Esophagus (tissue), 2 donors: ENCODE measurements around the gene TEX44. TPM values are rescaled to one million over a fixed set of nuclear protein-coding genes. Genes with fewer than 3 reads are reported as not detected.

Experiments used
- H3K27ac ChIP-seq, 2 donors: one replicate each; pipeline ENCODE4 v1.5.1; 2013; ENCODE audit warnings: low read depth in 2 of 2, mild to moderate bottlenecking in 2 of 2, inconsistent platforms in 1 of 2, low read length in 1 of 2, moderate library complexity in 1 of 2
- H3K27me3 ChIP-seq, 2 donors: one replicate each; pipeline ENCODE4 v1.6.1; 2013; ENCODE audit warnings: low read length in 2 of 2, control low read depth in 1 of 2, mild to moderate bottlenecking in 1 of 2; ENCODE audit not compliant: insufficient read depth in 2 of 2, control insufficient read depth in 1 of 2
- H3K36me3 ChIP-seq, 2 donors: one replicate each; pipeline ENCODE4 v1.6.1; 2013; ENCODE audit warnings: low read length in 1 of 2; ENCODE audit not compliant: control insufficient read depth in 2 of 2, insufficient read depth in 2 of 2
- H3K4me1 ChIP-seq, 2 donors: one replicate each; pipeline ENCODE4 v1.6.1; 2013; ENCODE audit warnings: low read length in 1 of 2; ENCODE audit not compliant: control insufficient read depth in 2 of 2, insufficient read depth in 2 of 2
- H3K4me3 ChIP-seq, 2 donors: one replicate each; pipeline ENCODE4 v1.5.1; 2013; ENCODE audit warnings: low read length in 2 of 2, mild to moderate bottlenecking in 2 of 2, low read depth in 1 of 2, moderate library complexity in 1 of 2
- H3K9me3 ChIP-seq, 2 donors: one replicate each; pipeline ENCODE4 v1.6.1; 2013; ENCODE audit warnings: mild to moderate bottlenecking in 2 of 2, low read depth in 1 of 2, low read length in 1 of 2, moderate library complexity in 1 of 2; ENCODE audit not compliant: control insufficient read depth in 2 of 2, insufficient read depth in 1 of 2
- whole genome bisulfite sequencing, 2 donors: extraction: QIAGEN DNeasy Blood & Tissue Kit; methylation state at CpG; one replicate each; pipeline ENCODE4 v1.1.7; 2013; 5-methylcytosine and 5-hydroxymethylcytosine counted together
- polyA plus RNA-seq, 2 donors: library from polyadenylated mRNA; stranded (reverse); fragments of 200-250 nt; gene quantifications; one replicate each; pipeline ENCODE4 v1.2.3, GENCODE V29; 2013
- donor health status: healthy with polysubstance abuse.
- donor health status: Bipolar disorder and iron deficiency.

Gene TEX44
- polyA plus RNA-seq, 2 donors, result not detected

DNA sequence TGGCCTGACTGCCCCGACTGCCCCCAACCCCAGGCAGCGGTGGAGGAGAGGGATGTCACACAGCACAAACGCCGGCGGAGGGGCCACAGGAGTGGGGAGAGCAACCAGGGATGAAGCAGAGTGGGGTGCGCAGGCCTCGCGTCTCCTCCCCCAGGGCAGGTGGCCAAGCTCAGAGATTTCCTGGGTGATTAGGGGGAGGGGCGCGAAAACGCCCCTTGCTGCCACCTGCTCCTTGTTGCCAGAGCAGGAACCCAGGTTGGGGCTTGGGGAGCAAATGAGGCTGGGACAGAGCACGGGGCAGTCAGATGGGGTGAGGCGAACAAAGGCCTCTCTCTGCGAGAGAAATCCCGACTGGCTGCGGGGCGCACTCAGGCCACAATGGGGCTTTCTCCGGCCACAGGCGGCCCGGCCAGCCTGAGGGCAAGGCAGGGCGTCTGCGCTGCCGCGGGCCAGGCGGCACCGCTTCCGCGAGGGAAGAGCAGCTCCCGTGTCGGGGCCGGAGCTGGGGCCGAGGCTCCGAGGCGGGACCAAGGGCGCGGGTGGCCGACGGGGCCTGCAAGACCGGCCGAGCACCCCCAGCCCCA, 11.5 kb downstream of the TEX44 start:
- WGBS, 2 donors, result 10 to 12% methylated on average over 26 to 40 of the region's 40 CpGs
- Histone ChIP-seq H3K4me1 (peaks cover 2 to 18% of the 10 kb centered on the region in 2 donors), H3K9me3 (no peaks in the 10 kb centered on the region), H3K27ac (peak overlapping the region; percentile 89 to 97), H3K4me3 (peak overlapping the region; percentile 31 to 45), H3K27me3 (no peaks in the 10 kb centered on the region), H3K36me3 (no peaks in the 10 kb centered on the region)

DNA sequence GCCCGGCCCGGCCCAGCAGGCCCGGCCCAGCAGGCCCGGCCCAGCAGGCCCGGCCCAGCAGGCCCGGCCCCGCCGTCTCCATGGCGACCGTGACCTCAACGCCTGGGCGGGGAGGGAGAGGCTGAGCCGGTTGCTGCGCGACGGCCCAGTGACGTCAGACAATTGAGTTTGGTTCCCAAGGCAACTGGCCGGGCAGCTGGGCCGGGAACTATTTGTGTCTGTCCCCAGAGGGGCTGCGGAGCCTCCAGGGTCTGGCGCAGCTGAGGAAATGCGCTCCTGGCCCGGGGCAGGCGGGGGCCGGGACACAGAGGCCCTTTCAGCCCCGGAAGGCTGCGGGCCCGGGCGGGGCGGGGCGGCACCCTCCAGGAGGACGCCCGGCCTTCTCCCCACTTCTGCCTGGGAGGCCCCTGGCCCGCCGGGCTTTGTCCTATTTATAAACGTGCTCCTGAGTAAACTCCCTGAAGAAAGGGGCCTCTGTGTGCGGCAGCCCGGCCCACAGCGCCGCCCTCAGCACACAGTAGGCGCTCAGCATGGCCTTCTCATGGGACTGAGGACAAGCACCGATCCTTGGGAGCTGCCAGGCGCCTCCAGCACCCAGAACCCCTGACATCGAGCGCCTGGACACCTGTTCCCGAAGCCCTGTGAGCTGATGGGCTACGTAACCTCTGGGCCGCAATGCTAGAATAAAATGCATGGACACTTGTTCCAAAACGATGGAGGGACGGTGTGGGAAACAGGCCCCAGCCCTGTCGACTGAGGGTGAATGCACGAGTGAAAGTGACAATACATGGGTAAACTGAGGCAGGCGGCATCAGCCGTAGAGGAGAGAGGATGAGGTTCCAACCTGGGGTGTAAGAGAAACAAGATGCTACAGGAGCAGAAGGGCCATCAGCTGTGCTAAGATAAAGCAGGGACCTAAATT, 12.3 kb downstream of the TEX44 start:
- peak overlapping the region; percentile 91 to 97 for H3K27ac ChIP-seq
- H3K27me3 ChIP-seq, result no peaks in the 10 kb centered on the region
- no peaks in the 10 kb centered on the region for H3K36me3 ChIP-seq
- H3K4me1 ChIP-seq, result peaks cover 2 to 18% of the 10 kb centered on the region in 2 donors
- no peaks in the 10 kb centered on the region for H3K9me3 ChIP-seq
- WGBS, 2 donors, result 16 to 21% methylated on average over 38 to 54 of the region's 54 CpGs
- H3K4me3 ChIP-seq, result peak overlapping the region; percentile 45

DNA sequence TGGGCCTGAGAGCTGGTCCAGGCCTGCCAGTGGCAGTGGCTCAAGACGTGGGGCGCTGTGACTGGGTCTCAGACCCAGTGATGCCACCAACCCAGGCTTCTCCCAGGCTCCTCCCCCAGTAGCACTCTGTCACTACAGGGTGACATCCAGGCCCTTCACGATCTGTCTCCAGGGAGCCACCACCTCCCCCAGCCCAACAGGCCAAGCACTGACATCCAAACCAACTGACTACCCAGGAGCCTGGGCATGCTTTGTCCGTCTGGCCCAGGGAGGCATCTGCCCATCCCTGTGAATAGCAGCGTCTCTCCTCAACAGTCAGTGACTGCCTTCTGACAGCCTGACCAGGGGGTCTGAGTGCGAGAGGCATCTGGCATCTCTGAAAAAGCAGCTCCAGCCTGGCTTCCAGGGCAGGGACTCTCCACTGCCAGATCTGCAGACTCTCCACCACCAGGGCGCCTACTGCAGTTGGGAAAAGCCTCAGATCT, 13.0 kb downstream of the TEX44 start:
- Histone ChIP-seq H3K36me3 (no peaks in the 10 kb centered on the region), H3K27ac (peak overlapping the region; percentile 91 to 93), H3K4me1 (peaks cover 2 to 16% of the 10 kb centered on the region in 2 donors), H3K4me3 (no peak overlapping the region), H3K9me3 (no peaks in the 10 kb centered on the region), H3K27me3 (no peaks in the 10 kb centered on the region)
- 75 to 82% methylated on average over 7 of the region's 7 CpGs for WGBS, 2 donors

DNA sequence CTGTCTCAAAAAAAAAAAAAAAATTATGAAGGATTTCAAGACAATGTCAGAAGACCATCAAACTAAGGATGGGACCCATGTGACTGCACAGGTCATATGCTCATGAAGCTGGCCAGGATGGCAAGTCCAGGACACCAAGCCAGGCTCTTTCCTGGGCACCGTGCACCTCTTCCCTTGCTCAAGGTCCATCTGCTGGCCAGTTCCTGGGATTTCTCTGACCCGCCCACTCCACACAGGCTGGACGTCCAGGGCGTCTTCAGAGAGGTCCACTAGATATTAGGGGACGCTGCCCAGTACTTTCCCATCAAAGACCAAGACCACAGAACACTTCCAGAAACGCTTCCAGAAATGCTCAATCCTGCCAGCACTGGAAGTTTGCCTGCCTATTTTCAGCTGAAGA, 14.3 kb downstream of the TEX44 start:
- H3K4me3 ChIP-seq, result no peak overlapping the region
- H3K9me3 ChIP-seq, result no peaks in the 10 kb centered on the region
- 73 to 77% methylated on average over 6 of the region's 6 CpGs for WGBS, 2 donors
- H3K36me3 ChIP-seq, result no peaks in the 10 kb centered on the region
- peaks cover 5 to 16% of the 10 kb centered on the region in 2 donors for H3K4me1 ChIP-seq
- no peaks in the 10 kb centered on the region for H3K27me3 ChIP-seq
- H3K27ac ChIP-seq, result no peak overlapping the region

DNA sequence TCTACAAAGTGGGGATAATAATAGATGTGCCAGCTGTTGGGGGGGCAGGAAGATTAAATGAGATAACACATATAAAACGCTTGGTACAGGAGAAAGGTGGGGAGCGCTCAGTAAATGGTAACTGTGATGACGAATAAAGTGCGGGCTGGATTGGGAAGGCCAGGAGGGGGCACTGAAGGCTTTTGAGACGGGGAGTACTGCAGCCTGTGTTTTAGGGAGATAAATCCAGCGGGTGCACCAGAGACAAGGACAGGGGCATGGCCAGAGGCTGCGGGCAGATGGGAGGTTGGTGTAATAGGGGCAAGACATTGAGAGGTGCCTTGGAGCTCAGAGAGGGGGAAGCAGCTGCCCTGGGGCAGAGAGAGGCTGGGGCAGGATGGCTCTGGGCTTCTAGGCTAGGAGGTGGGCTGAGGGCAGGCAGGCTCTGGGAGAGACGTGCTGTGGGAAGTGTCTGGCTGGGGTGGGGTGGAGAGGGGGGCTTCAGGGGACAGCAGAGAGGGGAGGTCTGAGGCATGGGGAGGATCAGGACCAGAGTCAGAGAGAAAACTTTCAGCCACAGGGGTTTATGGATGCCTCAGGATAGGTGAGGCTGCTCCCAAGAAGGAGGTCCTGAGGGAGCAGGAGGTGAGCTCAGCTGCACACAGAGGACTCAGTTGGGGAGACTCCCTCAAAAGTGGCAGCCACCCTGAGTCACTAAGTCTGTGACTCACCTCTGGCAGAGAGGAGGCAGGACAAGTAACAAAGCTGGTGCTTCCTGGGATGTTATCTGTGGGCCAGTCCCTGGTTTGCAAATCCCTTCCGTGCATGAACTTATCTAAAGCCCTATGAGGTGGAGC, 18.8 kb downstream of the TEX44 start:
- H3K9me3 ChIP-seq, result no peaks in the 10 kb centered on the region
- 55 to 57% methylated on average over 9 of the region's 9 CpGs for WGBS, 2 donors
- no peak overlapping the region for H3K4me3 ChIP-seq
- peak overlapping the region; percentile 97 to 98 for H3K27ac ChIP-seq
- H3K4me1 ChIP-seq, result peaks cover 8 to 22% of the 10 kb centered on the region in 2 donors
- no peaks in the 10 kb centered on the region for H3K36me3 ChIP-seq
- H3K27me3 ChIP-seq, result no peaks in the 10 kb centered on the region

DNA sequence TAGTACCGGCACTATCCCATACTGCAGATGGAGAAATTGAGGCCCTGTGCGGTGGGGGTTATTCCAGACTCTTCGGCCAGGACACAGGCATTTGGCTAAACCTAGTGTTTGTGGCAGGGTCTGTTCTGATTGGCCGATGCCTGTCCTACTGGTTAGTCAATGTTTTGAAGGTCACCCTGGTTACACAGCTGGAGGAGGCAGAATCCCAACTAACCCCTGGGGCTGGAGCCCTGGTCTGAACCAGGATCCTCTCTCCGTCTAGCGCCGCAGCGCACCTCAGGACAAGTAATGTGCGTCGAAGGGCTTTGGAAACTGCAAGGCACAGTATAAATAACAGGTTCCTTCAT, 19.4 kb downstream of the TEX44 start:
- peaks cover 5 to 22% of the 10 kb centered on the region in 2 donors for H3K4me1 ChIP-seq
- 26 to 29% methylated on average over 10 of the region's 10 CpGs for WGBS, 2 donors

DNA sequence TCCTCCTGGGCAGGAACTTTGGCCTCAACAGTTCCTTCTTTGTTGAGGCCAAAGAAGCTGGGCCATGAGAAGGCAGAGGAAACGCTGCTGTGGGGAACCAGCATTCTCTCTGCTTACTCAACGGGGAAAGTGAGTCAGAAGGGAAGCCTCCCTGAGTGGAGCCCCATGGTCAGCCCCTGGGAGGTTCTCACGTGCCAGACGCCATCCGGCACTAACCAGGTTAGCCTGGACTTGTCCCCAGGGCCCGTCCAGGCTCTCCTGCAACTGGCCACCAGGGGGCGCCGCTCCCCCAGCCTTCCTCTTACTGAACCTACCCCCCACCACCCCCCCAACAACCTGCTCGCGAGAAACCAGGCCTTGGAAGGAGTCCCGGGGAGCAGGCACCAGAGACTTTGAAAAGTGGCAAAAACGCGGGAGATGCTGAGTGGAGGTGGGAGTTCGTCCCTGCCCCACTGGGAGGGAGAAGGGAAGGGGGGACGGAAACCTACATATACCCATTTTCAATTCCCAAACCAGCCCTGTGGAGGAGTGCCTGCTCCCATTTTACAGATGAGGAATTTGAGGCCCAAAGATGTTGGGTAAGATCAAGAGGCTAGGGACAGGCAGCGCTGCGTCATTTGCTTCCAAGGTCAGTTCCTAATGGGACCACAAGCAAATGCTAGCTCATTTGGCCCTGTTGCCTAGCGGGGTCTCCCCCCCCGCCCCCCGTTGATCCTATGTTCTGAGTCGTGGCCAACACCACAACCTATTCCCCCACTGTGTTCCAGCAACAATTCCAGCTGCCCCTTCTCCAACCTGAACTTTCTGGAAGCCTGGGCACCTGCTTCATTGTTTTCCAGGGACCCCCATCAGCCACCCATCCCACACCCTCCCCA, 20.0 kb downstream of the TEX44 start:
- H3K27ac ChIP-seq, result peak overlapping the region; percentile 97 to 98
- no peaks in the 10 kb centered on the region for H3K9me3 ChIP-seq
- peaks cover 5 to 22% of the 10 kb centered on the region in 2 donors for H3K4me1 ChIP-seq
- H3K27me3 ChIP-seq, result no peaks in the 10 kb centered on the region
- H3K36me3 ChIP-seq, result no peaks in the 10 kb centered on the region
- H3K4me3 ChIP-seq, result no peak overlapping the region
- 16 to 18% methylated on average over 20 to 21 of the region's 21 CpGs for WGBS, 2 donors

More for the DNA sequence above, 19.4 kb downstream of the TEX44 start:
- Histone ChIP-seq H3K27ac (peak overlapping the region; percentile 97 to 98), H3K36me3 (no peaks in the 10 kb centered on the region), H3K9me3 (no peaks in the 10 kb centered on the region), H3K4me3 (no peak overlapping the region), H3K27me3 (no peaks in the 10 kb centered on the region)

DNA sequence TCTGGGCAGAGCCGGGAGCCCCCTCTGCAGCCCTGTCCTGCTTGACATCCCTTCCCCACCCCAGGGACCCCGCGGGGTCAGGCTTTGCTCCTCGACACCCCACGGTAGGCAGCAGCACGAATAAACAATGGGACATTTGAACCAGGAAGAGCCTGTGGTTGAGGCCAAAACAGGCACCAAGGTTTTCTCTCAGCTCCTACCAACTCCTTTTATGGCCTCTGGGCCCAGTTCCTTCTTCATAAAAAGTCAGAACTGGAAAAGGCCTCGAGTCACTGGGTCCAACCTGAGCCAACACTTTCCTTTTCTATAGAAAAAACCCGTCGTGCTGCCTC, 20.6 kb downstream of the TEX44 start:
- 3 to 9% methylated on average over 9 of the region's 9 CpGs for WGBS, 2 donors
- Histone ChIP-seq H3K36me3 (no peaks in the 10 kb centered on the region), H3K4me3 (peak overlapping the region in 1 of 2 donors; percentile 39), H3K9me3 (no peaks in the 10 kb centered on the region), H3K27me3 (no peaks in the 10 kb centered on the region), H3K4me1 (peaks cover 5 to 22% of the 10 kb centered on the region in 2 donors), H3K27ac (peak overlapping the region; percentile 96 to 97)
